Epithelial cell of proximal tubule (primary cell): ENCODE measurements around the gene MYOM1. TPM values are rescaled to one million over a fixed set of nuclear protein-coding genes. Genes with fewer than 3 reads are reported as not detected.
"Not testable (repeated sequence)": the region's sequence is repeated elsewhere in the genome, so short reads cannot be mapped to it uniquely, and the experiment has no call there.

ENCODE experiments used
- DNase-seq: peaks from one replicate; pipeline ENCODE4 v3.0.0-alpha.2; 2011; ENCODE audit warnings: low read depth
- H3K4me3 ChIP-seq: 2 replicates; pipeline ENCODE4 v1.5.1; 2011; ENCODE audit warnings: low read depth, mild to moderate bottlenecking, low read length
- total RNA-seq: library from RNA; depleted of rRNA; stranded (reverse); fragments of >200 nt; gene quantifications from 2 replicates; pipeline ENCODE4 v1.2.3, GENCODE V29; 2015
- TF ChIP-seq, protein P1 (sequence below): conservative IDR thresholded peaks from 2 replicates; pipeline ENCODE4 v1.5.1; 2012; ENCODE audit warnings: low read depth, mild to moderate bottlenecking, low read length

The MYOM1 gene
- total RNA-seq, 1 donor from 2014 or later: 0.12 TPM

DNA sequence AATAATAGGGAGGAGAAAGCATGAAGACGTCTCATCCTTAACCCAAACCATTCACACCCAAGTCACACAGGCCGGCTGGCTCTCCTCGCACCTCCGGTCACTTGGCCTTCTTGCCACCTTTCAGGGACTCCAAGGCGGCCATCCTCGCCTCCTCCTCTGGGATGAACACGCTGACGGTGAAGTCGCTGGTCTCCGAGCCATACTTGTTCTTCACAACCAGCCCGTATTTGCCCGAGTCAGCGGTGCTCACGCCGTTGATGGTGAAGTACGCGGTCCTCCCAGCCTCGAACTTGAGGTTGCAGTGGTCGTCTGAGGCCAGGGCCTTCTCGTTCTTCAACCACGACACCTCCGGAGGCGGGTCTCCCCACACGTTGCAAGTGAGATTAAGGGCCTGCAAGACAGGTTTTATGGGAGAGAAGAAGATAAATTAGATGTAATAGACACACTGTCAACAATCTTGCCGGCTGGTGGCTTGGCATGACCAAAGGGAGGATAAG is 152.6 kb downstream of the MYOM1 start:
- no peak for DNase-seq
- TF ChIP-seq, protein P1, sequence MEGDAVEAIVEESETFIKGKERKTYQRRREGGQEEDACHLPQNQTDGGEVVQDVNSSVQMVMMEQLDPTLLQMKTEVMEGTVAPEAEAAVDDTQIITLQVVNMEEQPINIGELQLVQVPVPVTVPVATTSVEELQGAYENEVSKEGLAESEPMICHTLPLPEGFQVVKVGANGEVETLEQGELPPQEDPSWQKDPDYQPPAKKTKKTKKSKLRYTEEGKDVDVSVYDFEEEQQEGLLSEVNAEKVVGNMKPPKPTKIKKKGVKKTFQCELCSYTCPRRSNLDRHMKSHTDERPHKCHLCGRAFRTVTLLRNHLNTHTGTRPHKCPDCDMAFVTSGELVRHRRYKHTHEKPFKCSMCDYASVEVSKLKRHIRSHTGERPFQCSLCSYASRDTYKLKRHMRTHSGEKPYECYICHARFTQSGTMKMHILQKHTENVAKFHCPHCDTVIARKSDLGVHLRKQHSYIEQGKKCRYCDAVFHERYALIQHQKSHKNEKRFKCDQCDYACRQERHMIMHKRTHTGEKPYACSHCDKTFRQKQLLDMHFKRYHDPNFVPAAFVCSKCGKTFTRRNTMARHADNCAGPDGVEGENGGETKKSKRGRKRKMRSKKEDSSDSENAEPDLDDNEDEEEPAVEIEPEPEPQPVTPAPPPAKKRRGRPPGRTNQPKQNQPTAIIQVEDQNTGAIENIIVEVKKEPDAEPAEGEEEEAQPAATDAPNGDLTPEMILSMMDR: no peak
- no peak overlapping the region for H3K4me3 ChIP-seq

DNA sequence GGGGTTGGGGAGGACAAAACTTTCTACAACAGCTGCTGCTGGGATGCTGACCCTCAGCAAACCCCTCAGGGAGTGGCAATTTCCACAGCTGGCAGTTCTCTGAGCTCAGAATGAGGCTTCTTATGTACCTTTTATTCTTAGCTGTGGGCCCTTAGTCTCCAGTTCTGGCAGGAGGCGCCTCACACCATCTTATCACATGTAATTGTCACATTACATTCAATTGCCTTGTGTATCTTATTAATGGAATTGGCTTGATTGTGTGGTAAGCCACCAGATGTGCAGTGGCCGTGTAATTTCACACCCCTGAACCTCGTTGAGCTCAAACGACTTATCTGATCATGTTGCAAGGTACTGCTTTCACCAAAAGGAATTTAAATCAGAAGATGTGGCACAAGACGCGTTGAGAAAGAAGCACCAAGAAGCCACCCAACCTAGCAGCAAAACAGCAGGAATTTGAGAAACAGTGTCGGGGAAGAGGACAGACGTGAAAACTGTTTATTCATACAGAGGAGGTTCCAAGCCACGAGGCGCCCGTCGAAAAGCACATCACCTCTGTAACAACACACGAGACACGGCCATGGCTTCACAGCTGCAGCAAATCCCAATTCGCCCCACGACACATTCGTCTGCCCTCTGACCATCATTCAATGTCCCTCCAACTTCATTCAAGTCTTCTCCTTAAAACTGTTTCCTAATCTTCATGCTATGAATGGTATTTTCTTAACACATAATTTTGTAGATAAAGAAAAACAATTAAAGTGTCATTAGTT is 153.2 kb downstream of the MYOM1 start:
- no peak overlapping the region for H3K4me3 ChIP-seq
- no peak for DNase-seq
- TF ChIP-seq, protein P1: no peak

DNA sequence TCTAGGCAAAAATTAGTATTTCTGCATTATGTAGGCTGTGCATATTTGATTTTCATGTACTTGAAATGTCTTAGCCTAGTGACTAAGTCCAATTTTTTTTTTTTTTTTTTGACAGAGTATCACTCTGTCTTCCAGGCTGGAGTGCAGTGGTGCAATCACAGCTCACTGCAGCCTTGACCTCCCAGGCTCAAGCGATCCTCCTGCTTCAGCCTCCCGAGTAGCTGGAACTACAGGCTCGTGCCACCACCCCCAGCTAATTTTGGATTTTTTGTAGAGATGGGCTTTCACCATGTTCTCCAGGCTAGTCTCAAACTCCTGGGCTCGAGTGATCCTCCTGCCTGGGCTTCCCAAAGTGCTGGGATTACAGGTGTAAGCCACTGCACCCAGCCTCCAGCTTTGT is 156.0 kb downstream of the MYOM1 start:
- not testable (repeated sequence) for H3K4me3 ChIP-seq, DNase-seq

DNA sequence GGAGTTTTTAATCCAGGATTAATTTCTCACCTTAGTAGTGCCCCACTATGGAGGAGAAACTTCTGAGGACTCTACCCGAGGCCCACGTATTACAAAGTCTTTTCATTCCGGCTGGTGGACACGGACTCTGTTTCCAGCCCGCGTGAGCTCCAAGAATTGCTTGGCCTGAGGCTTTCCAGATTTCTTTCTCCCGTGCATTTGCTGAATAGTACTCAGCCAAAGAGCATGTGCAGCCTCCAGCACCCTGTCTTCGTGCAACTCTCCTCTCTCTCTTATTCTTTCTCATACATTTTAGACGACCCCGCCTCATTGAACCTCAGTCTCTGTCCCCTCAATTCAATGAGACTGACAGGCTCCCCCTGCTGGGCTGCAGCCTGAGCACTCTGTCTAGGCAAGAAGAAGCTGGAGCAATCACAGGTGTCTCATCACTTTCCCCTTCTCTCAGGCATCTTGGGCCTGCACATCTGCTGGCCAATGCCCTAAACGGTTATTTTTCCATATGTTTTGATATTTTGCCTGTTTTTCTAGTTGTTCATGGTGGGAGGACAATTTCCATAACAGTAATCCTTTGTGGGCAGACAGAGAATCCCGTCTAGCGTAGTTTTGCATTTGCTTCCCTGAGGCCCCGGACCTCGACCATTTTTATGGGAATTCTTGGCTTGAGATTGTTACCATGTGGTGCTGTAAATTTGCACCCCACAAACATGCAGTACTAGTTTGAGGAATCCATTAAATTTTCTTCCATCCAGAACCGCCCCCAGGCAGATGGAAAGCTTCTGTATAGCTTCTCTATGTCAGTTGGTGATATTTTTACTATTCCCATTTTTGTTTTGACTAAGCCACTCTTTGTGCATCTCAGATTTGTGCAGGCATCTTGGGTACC is 156.7 kb downstream of the MYOM1 start:
- TF ChIP-seq, protein P1: peak; percentile 93
- H3K4me3 ChIP-seq: peak overlapping the region; percentile 30
- DNase-seq: no peak

DNA sequence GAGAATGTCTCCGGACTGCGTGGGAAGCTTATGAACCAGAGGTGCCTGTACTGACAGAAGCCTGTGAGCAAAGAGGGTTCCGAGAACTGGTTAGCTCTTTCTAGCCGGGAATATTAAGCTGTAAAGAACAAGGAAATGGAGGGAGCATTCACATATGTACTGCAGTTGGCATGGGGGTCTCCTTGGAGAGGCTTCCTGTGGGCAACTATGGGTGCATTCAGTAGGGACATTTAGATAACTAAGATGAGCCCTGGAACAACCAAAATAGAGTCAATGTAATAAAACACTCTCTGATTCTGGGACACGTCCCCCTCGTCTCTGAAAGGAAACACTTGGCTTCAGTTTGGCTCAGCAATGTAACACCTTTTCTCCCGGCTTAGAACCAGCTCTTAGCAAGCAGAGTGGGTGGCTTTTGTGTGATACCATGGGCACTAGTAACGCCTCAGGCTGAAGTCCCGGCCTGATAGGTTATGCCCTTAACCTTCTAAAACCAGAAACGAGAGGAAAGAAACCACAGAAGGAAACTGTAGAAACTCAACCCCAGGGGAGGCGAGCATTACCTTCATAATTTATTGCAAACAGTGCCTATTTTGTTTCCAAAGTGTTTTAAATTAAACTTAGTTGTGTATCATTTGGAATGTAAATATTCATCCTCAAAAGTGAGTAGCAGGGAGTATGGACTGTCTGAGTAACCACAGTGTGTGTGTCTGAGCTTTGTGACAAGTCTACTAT is 158.0 kb downstream of the MYOM1 start:
- H3K4me3 ChIP-seq: no peak overlapping the region
- no peak for DNase-seq
- TF ChIP-seq, protein P1: no peak

DNA sequence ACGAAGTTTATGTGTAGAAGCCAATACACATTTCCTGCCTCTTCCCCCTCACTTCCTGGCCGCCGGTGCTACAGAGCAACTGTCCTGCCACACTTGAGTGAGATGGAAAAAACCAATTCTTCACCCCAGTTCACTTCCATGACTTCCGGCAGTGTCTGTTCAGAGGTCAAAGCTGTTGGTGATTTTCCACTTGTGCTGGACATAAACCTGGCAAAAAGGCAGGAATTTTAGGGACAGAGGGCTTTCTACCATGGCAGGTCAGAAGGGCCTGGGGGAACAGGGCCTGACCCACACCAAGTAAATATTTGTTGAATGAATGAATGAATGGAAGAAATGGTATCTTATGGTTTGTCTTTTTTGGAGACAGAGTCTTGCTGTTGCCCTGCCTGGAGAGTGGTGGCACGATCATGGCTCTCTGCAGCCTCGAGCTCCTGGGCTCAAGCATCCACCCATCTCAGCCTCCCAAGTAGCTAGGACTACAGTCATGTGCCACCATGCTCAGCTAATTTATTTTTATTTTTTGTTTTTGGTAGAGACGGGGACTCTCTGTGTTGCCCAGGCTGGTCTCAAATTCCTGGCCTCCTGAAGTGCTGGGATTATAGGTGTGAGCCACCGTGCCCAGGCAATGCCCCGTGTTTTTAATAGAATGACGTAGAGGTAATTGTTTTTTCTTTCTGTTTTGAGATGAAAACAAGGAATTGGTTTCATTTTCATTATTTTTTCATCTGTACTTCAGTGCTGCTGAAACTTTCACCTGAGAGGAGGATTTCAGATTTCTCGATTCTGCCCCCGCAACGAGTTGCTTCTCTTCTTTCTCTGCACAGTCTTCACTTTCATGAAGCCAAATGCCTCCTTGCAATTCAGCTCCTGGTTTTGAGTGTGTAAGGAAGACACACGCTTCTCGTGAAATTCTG is 158.8 kb downstream of the MYOM1 start:
- no peak overlapping the region for H3K4me3 ChIP-seq
- DNase-seq: no peak
- TF ChIP-seq, protein P1: no peak
